NCI-H2171 (cell line): ENCODE results near the gene BTD.
"Not testable (repeated sequence)": the region's sequence is repeated elsewhere in the genome, so short reads cannot be mapped to it uniquely, and the experiment has no call there.

Experiments used
- DNase-seq: peaks from one replicate; lab custom pipeline; 2025; lab: John Stamatoyannopoulos, UW

The BTD gene

GRCh38 chr3:15601399-15602145, at the start of gene BTD, which contains the start of gene HACL1:
BTD (plus strand) TSS chr3:15601745; CDS start chr3:15635440, 33,695 bp downstream.
HACL1 (minus strand) TSS chr3:15601569; CDS start chr3:15601463, 106 bp downstream.
- DNase-seq = no peak

DNA sequence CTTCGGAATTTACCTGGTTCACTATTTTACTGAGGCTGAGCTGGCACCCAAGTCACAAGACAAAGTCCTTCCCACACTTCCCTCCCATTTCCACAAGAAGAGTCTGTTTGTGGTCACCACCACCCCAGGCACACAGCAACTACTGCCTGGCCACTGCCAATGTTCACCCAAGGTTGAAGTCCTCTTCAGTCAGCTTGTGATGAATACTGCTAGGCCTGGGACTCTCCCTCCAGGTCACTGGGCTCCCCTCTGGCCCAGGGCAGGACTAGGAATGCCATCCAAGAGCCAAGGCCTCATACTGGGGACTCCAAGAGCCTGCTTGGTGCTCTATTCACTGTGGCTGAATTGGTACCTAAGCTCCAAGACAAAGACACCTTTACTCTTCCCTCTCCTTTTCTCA, 49.6 kb upstream of the BTD start:
- no peak for DNase-seq

GRCh38 chr3:15553749-15554148, 47.8 kb upstream of the BTD start:
- DNase-seq = no peak

DNA sequence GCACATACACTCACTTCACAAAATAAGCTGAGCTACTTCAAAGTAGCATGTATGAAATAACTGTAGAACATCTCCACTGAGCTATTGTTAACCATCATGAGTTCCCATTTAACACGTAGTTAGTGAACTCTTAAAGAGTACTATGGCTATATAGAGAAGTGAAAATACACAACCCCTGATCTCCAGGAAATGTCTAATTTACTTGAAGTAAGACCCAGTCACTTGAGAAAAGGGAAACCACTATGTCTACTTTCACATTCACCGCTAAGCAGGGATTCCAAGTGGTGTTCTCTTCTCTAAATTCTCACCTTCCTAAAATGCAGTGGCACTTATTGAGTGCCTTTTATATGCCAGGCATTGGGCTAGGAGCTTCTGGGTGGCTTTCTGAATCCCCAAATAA, 45.0 kb upstream of the BTD start:
- no peak for DNase-seq

GRCh38 chr3:15557511-15557946, 44.0 kb upstream of the BTD start:
- no peak for DNase-seq

GRCh38 chr3:15558581-15558980, 43.0 kb upstream of the BTD start:
- no peak for DNase-seq

- DNase-seq = no peak
Measured at GRCh38 chr3:15562560-15562959, 39.0 kb upstream of the BTD start.

- DNase-seq = no peak
Measured at GRCh38 chr3:15563190-15563589, 38.4 kb upstream of the BTD start.

DNA sequence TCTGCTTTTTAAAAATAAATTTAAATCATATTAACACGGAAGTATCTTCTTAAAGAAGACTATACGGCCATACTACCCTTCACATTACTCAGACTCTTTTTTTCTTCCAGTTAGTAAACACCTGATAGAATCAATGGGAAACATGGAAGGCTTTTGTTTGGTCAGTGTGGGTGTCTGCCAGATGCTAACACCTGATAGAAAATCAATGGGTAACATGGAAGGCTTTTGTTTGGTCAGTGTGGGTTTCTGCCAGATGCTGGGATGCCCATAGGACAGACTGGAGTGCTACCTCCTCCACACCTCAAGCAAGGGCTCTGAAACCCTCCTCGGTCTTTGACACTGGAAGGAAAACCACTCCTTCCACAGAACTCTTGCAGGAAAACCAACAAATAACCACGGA, 29.4 kb upstream of the BTD start:
- DNase-seq = no peak

DNA sequence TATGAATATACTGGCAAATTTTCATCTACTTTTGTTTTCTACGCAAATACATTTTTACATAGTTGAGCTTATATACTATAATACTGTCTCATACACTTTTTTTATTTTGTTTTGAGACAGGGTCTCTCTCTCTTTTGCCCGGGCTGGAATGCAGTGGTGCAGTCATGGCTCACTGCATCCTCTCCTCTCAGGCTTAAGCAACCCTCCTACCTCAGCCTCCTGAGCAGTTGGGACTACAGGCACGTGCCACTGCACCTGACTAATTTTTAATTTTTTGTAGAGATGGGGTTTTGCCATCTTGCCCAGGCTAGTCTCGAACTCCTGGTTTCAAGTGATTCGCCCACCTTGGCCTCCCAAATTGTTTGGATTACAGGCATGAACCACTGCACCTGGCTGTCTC, 26.1 kb upstream of the BTD start:
- DNase-seq = no peak

DNA sequence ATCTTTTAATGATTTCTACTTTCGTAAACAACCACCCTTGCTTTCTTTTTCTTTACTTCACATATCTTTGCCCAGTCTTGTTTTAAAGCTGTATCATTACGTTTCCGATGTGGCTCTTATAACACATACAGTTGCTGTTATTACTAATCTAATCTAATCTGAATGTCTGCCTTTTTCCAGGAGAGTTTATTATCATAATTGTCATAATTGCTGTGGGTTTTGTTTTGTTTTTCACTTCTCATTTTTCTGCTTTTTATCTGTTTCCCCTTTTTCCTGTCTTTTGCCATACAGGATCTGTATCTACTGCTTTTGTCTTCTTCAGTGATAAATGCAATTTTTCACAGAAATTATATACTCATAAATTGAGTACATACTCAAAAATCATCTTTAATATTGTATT, 25.1 kb upstream of the BTD start:
- no peak for DNase-seq

GRCh38 chr3:15578289-15578867, 23.2 kb upstream of the BTD start:
- DNase-seq = no peak

- DNase-seq = no peak
Measured at GRCh38 chr3:15579051-15579450, 22.5 kb upstream of the BTD start.

- no peak for DNase-seq
Measured at GRCh38 chr3:15581471-15582394, 19.8 kb upstream of the BTD start.

DNA sequence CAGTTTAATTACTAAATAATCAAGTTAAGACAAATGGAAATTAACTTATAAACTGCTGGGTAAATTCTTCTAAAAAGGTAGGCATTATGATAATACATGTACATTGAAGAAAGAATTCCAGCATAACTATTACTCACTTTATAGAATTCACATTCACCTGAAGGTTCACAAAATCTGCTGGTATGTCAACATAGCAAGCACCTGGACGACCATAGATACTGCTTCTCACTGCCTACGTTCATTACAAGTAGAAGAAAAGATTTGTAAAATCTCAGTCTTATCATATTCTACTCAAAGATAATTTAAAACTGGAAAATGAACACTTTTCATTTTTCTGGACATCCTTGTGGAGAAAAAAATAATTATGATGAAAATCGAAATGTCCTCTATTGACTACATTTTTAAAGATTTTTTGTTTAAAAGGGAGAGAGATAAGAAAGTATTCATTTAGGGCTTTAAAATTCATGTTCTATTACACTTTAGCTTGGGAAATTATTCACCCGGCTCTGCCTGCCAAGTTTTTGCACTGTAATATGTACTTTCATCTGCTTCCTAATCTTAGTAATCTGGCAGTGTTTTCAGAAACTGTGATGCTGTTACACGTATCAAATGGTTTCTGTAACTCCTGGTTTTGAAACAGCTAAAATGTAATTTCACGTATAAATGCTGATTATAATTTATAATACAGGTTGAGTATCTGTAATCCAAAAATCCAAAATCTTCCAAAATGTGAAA, 16.3 kb upstream of the BTD start:
- DNase-seq = no peak

DNA sequence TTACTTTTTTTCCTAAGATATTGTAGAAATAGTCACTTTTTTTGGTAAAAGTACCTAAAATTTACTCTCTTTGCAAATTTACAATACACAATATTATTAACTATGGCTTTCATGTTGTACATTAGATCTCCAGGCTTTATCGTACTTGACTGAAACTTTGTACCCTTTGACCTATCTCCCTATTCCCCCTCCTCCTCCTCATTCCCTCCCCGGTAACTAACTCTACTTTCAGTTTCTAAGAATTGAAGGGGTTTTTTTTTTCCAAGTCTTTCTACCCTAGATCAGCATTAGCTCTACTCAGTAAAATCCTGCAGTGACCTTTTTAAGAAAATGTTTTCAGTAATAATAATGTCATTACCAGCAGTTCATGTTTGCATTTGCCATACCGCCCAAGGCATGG, 10.3 kb upstream of the BTD start:
- no peak for DNase-seq

DNA sequence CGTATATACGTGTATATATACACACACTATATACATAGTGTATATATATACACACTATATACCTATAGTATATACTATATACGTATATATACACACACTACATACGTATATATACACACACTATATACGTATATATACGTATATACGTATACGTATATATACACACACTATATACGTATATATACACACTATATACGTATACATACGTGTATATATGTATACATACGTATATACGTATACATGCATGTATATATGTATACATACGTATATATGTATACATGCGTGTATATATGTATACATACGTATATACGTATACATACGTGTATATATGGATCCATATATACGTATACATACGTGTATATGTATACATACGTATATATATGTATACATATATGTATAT, 9.6 kb upstream of the BTD start:
- DNase-seq = no peak

DNA sequence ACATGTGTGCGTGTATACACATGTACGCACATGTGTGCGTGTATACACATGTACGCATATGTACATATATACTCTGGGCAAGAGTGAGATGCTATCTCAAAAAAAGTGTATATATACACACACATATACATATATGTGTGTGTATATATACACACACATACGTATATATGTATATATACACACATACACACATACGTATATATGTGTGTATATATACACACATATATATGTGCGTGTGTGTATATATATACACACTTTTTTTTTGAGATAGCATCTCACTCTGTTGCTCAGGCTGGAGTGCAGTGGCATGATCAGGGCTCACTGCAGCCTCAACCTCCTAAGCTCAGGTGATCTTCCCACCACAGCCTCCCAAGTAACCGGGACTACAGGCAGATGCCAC, 8.6 kb upstream of the BTD start:
- DNase-seq = no peak

DNA sequence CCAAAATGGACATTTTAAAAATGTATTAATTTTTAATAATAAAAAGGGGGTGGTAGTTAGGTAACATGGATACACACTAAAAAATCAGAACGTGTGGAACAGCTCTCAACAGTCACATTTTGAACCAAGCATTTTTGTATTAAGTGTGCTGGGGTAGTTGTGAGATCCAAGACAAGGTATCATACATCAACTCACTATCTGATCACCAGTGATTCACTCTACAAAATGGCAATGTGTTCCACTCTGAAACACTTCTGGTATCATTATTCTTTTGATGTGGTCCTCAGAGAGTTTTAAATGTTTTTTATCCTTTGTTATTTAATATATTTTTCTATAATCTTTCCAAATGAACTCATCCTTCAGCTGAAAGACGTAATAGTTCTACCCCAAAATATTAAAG, 5.6 kb upstream of the BTD start:
- DNase-seq = no peak

DNA sequence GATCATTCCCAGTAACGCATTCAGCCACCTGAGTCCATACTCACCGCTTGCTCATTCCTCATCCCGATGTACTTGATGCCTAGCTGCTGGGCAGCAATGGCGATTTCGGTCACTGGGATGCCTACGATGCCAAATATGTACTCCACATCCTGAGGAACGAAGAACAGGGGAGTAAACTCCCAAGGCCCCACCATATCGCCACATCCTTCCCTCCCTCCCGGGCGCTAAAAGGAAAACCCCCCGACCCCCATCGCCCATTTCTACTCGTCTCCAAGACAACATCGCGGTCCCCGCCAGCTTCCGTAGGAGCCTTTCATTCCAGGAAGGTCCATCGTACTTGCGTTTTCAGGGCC, 523 bp upstream of the BTD start:
- DNase-seq = no peak

GRCh38 chr3:15602146-15602536, 596 bp downstream of the BTD start:
- no peak for DNase-seq

DNA sequence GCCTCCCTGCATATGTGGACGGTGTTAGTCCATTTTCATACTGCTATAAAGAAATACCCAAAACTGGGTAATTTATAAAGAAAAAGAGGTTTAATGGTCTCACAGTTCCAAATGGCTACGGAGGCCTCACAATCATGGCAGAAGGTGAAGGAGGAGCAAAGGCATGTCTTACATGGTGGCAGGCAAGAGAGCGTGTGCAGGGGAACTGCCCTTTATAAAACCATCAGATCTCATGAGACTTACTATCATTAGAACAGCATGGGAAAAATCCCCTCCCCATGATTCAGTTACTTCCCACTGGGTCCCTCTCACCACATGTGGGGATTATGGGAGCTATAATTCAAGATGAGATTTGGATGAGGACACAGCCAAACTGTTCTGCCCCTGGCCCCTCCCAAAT, 1.3 kb downstream of the BTD start:
- DNase-seq = not testable (repeated sequence)
